HG03095 (cell line): ENCODE measurements around the gene PCDHGA12.

Source experiments
- ATAC-seq: cut with Tn5 transposase; IDR thresholded peaks from one replicate; pipeline ENCODE4 v1.9.1; 2021; ENCODE audit warnings: moderate library complexity; ENCODE audit not compliant: unreplicated experiment

Gene PCDHGA12

GRCh38 chr5:141439411-141440141, 9.3 kb downstream of the PCDHGA12 start:
- ATAC-seq, result no peak

DNA sequence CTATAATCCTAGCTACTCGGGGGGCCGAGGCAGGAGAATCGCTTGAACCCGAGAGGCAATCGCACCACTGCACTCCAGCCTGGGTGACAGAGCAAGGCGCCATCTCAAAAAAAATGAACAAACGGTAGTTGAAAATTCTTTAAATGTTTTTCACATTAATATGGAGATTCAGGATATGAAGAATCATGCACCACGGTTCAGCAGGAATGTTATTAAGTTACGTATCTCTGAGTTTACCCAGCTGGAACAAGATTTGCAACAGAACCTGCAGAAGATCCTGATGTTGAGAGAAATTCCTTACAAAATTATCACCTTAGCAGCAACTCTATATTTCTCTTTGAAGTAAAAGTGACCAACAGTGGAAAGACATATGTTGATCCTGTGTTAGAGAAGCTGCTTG, 10.0 kb downstream of the PCDHGA12 start:
- ATAC-seq, result no peak

DNA sequence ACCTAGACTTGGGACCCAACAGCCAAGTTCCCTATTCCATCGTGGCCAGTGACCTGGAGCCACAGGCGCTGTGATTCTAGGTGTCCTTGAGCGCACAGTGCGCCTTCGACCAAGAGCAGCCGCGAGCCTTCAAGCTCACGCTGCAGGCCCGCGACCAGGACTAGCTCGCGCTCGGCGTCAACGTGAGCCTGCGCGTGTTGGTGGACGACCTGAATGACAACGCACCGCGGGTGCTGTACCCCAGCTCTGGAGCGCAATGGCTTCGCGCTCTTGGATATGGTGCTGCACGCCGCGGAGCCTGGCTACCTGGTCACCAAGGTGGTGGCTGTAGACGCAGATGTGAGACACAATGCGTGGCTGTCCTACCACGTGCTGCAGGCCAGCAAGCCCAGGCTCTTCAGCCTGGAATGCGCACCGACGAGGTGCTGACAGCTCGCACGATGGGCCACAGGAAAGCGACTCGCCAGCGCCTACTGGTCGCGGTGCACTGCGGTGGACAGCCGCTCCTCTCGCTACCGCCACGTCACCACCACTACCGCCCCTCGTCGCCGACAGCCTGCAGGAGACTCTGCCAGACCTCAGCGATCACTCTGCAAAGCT, 11.4 kb downstream of the PCDHGA12 start:
- no peak for ATAC-seq

GRCh38 chr5:141465351-141465750, 35.0 kb downstream of the PCDHGA12 start:
- ATAC-seq, result no peak

- ATAC-seq, result peak; percentile 96
Measured at GRCh38 chr5:141475625-141476131, 45.4 kb downstream of the PCDHGA12 start, which contains the start of gene PCDHGC3. Gene PCDHGC3 (plus strand): TSS chr5:141475966. CDS start chr5:141476117, 151 bp downstream.

- ATAC-seq, result peak; percentile 31
Measured at GRCh38 chr5:141476132-141476911, 46.0 kb downstream of the PCDHGA12 start.

GRCh38 chr5:141477044-141477575, 46.8 kb downstream of the PCDHGA12 start:
- no peak for ATAC-seq

DNA sequence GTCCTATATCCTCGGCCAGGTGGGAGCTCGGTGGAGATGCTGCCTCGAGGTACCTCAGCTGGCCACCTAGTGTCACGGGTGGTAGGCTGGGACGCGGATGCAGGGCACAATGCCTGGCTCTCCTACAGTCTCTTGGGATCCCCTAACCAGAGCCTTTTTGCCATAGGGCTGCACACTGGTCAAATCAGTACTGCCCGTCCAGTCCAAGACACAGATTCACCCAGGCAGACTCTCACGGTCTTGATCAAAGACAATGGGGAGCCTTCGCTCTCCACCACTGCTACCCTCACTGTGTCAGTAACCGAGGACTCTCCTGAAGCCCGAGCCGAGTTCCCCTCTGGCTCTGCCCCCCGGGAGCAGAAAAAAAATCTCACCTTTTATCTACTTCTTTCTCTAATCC, 47.5 kb downstream of the PCDHGA12 start:
- no peak for ATAC-seq

DNA sequence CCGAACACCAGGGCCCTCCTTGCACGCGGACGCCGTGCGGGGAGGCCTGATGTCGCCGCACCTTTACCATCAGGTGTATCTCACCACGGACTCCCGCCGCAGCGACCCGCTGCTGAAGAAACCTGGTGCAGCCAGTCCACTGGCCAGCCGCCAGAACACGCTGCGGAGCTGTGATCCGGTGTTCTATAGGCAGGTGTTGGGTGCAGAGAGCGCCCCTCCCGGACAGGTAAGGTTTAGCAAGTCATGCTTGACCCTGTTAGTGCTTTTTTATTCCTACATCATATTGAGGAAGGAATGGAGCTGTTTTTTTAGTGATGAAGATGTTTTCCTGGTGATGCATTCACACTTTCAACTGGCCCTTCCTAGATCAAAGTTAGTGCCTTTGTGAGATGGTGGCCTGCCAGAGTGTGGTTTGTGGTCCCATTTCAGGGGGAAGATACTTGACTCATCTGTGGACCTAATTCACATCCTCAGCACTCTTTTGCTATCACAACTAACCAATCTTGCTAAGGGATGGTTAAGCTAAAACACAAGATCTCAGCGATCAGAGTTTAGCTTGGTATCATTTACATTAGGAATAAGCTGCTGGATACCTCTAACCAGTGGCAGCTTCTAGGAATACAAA, 48.1 kb downstream of the PCDHGA12 start:
- ATAC-seq, result no peak

DNA sequence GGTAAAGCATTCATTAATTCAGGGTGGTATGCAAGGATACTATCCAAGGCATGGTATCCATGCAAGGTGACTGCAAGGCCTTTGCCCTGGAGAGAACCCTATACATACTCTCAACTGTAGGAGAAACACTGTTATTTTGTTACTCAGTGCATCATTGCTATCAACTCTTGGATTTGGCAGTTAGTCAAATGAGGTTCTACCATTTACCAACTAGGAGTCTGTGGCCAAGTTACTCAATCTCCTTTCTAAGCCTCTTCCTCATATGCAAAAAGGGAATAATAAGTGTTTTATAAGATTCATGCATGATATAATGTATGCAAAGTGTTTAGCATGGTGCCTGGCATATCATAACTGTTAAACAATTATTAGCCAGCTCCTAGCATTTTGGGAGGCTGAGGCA, 49.5 kb downstream of the PCDHGA12 start:
- no peak for ATAC-seq
